ENCODE data around the gene SPRED3.

SPRED3 gene

GRCh38 chr19:38371081-38371480 is 17.4 kb upstream of the SPRED3 start:
- DNase-seq (ENCODE audit: low spot score) = no peak

GRCh38 chr19:38373907-38374331 is 14.6 kb upstream of the SPRED3 start:
- DNase-seq (ENCODE audit: low spot score) = no peak

- DNase-seq (ENCODE audit: low spot score) = peak; percentile 99
Observed at GRCh38 chr19:38374332-38375097, 14.0 kb upstream of the SPRED3 start, which contains the start of gene PSMD8. Gene PSMD8, plus strand, starts transcription at chr19:38374571. Its CDS starts 31 bp downstream, at chr19:38374602.

- DNase-seq (ENCODE audit: low spot score) = peak; percentile 58
Observed at GRCh38 chr19:38375098-38375493, 13.4 kb upstream of the SPRED3 start.

- DNase-seq (ENCODE audit: low spot score) = peak; percentile 34
Observed at GRCh38 chr19:38375748-38376147, 12.7 kb upstream of the SPRED3 start.

- no peak for DNase-seq (ENCODE audit: low spot score)
Observed at GRCh38 chr19:38376576-38376975, 11.9 kb upstream of the SPRED3 start.

- no peak for DNase-seq (ENCODE audit: low spot score)
Observed at GRCh38 chr19:38377052-38377451, 11.4 kb upstream of the SPRED3 start.

- no peak for DNase-seq (ENCODE audit: low spot score)
Observed at GRCh38 chr19:38378866-38379265, 9.6 kb upstream of the SPRED3 start.

- DNase-seq (ENCODE audit: low spot score) = no peak
Observed at GRCh38 chr19:38381138-38381537, 7.4 kb upstream of the SPRED3 start.

- no peak for DNase-seq (ENCODE audit: low spot score)
Observed at GRCh38 chr19:38383184-38383583, 5.3 kb upstream of the SPRED3 start.

- no peak for DNase-seq (ENCODE audit: low spot score)
Observed at GRCh38 chr19:38383743-38384142, 4.8 kb upstream of the SPRED3 start.

- peak; percentile 76 for DNase-seq (ENCODE audit: low spot score)
Observed at GRCh38 chr19:38384209-38385027, 4.1 kb upstream of the SPRED3 start.

GRCh38 chr19:38385057-38385803 is 3.3 kb upstream of the SPRED3 start:
- no peak for DNase-seq (ENCODE audit: low spot score)

GRCh38 chr19:38385804-38386257 is 2.7 kb upstream of the SPRED3 start:
- peak; percentile 68 for DNase-seq (ENCODE audit: low spot score)

GRCh38 chr19:38386300-38386970 is 2.1 kb upstream of the SPRED3 start:
- DNase-seq (ENCODE audit: low spot score) = peak; percentile 66

- DNase-seq (ENCODE audit: low spot score) = peak; percentile 61
Observed at GRCh38 chr19:38386971-38387549, 1.4 kb upstream of the SPRED3 start.

- peak; percentile 96 for DNase-seq (ENCODE audit: low spot score)
Observed at GRCh38 chr19:38387550-38388348, 748 bp upstream of the SPRED3 start, which contains the start of gene GGN. Gene GGN, minus strand, starts transcription at chr19:38388034. Its CDS starts 773 bp downstream, at chr19:38387261.

- peak; percentile 73 for DNase-seq (ENCODE audit: low spot score)
Observed at GRCh38 chr19:38389101-38389925, 816 bp downstream of the SPRED3 start.
